OCI-LY7 (cell line): ENCODE measurements around the gene CPA2. TPM values are rescaled to one million over a fixed set of nuclear protein-coding genes. Genes with fewer than 3 reads are reported as not detected.

Experiments
- BruUV-seq: library from RNA; stranded (reverse); fragments of 400-500 nt; replicated peaks from 2 replicates; lab custom pipeline; 2021; lab: Mats Ljungman, UMichigan
- CTCF ChIA-PET: fragments of 300-600 bp; sonication (Branson Sonifier 250); formaldehyde crosslinking; loops from one replicate; lab custom pipeline; 2022; ENCODE audit warnings: antibody characterized with exemption; ENCODE audit not compliant: unreplicated experiment; lab: Charles Lee
- POLR2A ChIA-PET: fragments of 300-600 bp; sonication (Branson Sonifier 250); formaldehyde crosslinking; loops from one replicate; lab custom pipeline; 2022; ENCODE audit warnings: antibody characterized with exemption; lab: Charles Lee
- DNase-seq: peaks from one replicate; pipeline ENCODE4 v3.0.0-alpha.2; 2015; ENCODE audit warnings: low spot score
- H2AFZ ChIP-seq: fragments of 200-600 bp; sonication (generic), shearing (Covaris generic); 2 replicates; pipeline ENCODE4 v1.6.1; 2014; ENCODE audit warnings: mild to moderate bottlenecking, antibody characterized with exemption, low read length, moderate library complexity
- H3K27ac ChIP-seq: fragments of 200-600 bp; sonication (generic); 2 replicates; pipeline ENCODE4 v1.5.1; 2014; ENCODE audit warnings: mixed run types, low read depth, mild to moderate bottlenecking, moderate library complexity, low read length, inconsistent platforms; ENCODE audit not compliant: poor library complexity, severe bottlenecking
- H3K36me3 ChIP-seq: fragments of 200-600 bp; sonication (generic); 2 replicates; pipeline ENCODE4 v1.6.1; 2014; ENCODE audit warnings: mild to moderate bottlenecking, antibody characterized with exemption, low read length, moderate library complexity, mixed read lengths; ENCODE audit not compliant: insufficient read depth
- H3K4me1 ChIP-seq: fragments of 200-600 bp; sonication (generic); 2 replicates; pipeline ENCODE4 v1.5.1; 2014; ENCODE audit warnings: mild to moderate bottlenecking, low read length; ENCODE audit not compliant: insufficient read depth, poor library complexity, severe bottlenecking
- H3K4me2 ChIP-seq: fragments of 200-600 bp; sonication (generic); 2 replicates; pipeline ENCODE4 v1.6.1; 2014; ENCODE audit warnings: mild to moderate bottlenecking, low read length
- H3K4me3 ChIP-seq: fragments of 200-600 bp; sonication (generic); 2 replicates; pipeline ENCODE4 v1.5.1; 2014; ENCODE audit warnings: mild to moderate bottlenecking, low read depth, low read length; ENCODE audit not compliant: poor library complexity, severe bottlenecking
- H3K79me2 ChIP-seq: fragments of 200-600 bp; sonication (generic); 2 replicates; pipeline ENCODE4 v1.6.1; 2016; ENCODE audit warnings: low read depth, mild to moderate bottlenecking, low read length, moderate library complexity, mixed read lengths; ENCODE audit not compliant: insufficient read depth
- H3K9me2 ChIP-seq: fragments of 200-600 bp; sonication (generic); 2 replicates; pipeline ENCODE4 v1.6.1; 2016; ENCODE audit warnings: mild to moderate bottlenecking, low read length, mixed read lengths; ENCODE audit not compliant: insufficient read depth
- H3K9me3 ChIP-seq: fragments of 200-600 bp; sonication (generic); 2 replicates; pipeline ENCODE4 v1.6.1; 2014; ENCODE audit warnings: mild to moderate bottlenecking, mixed run types, low read length, mixed read lengths
- H4K20me1 ChIP-seq: fragments of 200-600 bp; sonication (generic); 2 replicates; pipeline ENCODE4 v1.6.1; 2014; ENCODE audit warnings: mild to moderate bottlenecking, antibody characterized with exemption, low read length, moderate library complexity, mixed read lengths; ENCODE audit not compliant: insufficient read depth
- CTCF ChIP-seq: fragments of 200-600 bp; sonication (generic); conservative IDR thresholded peaks from 2 replicates; pipeline ENCODE4 v1.5.1; 2014; ENCODE audit warnings: mild to moderate bottlenecking, antibody characterized with exemption, low read length, moderate library complexity, mixed read lengths
- EZH2phosphoT487 ChIP-seq: fragments of 200-600 bp; sonication (generic); IDR thresholded peaks from 2 replicates; pipeline ENCODE4 v1.6.1; 2018; ENCODE audit warnings: low read depth, borderline replicate concordance, mild to moderate bottlenecking, mixed run types, antibody characterized with exemption, low read length, moderate library complexity, mixed read lengths
- intact Hi-C: fragments of 100-400 bp; cut with micrococcal nuclease; formaldehyde crosslinking; loops from one replicate; pipeline ENCODE4 v1.10.0; 2022; ENCODE audit not compliant: unreplicated experiment
- total RNA-seq, 2 experiments: library from RNA; depleted of rRNA in 1 of 2; stranded (reverse); fragments of >200 nt in 1 of 2; shearing (Covaris generic) in 1 of 2; gene quantifications; 2 replicates each; pipeline ENCODE4 v1.2.3, GENCODE V29; 2014 to 2022

CPA2 gene
- total RNA-seq, 2 experiments from 2014 or later: not detected

DNA sequence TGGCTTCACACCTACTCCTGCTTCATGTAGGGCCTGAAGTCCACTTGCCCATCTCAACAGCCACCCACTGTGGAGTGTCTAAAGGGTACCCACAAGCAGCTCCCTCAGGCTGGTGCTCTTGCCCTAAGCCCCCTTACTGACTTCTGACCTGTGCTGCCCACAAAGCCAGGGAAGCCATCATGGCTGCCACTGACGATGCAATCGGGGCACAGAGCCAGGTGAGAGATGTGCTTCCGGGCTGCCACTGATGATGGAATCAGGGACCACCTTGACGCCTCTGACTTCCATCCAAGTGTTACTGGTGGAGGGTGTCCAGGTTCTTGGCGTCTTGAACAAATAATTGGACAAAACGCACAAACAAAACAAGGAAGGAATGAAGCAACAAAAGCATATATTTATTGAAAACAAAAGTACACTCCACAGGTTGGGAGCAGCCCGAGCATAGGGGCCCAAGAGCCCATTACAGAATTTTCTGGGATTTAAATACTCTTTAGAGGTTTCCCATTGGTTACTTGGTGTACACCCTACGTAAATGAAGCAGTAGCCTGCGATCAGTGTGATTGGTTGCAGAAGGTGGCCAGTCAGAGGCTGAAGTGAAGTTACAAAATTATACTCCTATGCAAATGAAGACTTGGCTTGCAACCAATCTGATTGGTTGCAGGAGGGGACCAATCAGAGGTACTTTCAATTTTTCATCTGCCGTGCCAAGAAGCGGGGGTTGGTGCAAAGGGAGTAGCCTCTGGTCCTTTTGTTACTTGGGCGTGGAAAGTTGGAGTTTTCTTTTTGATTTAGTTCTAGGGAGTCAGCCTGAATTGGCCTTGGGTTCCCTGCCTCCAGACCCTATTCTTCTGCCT is 4.5 kb downstream of the CPA2 start:
- no peaks in the 10 kb centered on the region for H3K9me3 ChIP-seq
- no peaks in the 10 kb centered on the region for H4K20me1 ChIP-seq
- TF ChIP-seq EZH2phosphoT487 (no peak), CTCF (no peak)
- intact Hi-C loops: no loop called here
- ChIA-PET CTCF (no interaction called here), POLR2A (no interaction called here)
- H3K9me2 ChIP-seq: no peaks in the 10 kb centered on the region
- no peak overlapping the region for H3K4me2 ChIP-seq
- DNase-seq: no peak
- no peak overlapping the region for H3K4me3 ChIP-seq
- H2AFZ ChIP-seq: no peak overlapping the region
- H3K36me3 ChIP-seq: no peaks in the 10 kb centered on the region
- H3K79me2 ChIP-seq: no peaks in the 10 kb centered on the region
- no peak overlapping the region for H3K27ac ChIP-seq
- no TSS peak for BruUV-seq
- no peaks in the 10 kb centered on the region for H3K4me1 ChIP-seq

DNA sequence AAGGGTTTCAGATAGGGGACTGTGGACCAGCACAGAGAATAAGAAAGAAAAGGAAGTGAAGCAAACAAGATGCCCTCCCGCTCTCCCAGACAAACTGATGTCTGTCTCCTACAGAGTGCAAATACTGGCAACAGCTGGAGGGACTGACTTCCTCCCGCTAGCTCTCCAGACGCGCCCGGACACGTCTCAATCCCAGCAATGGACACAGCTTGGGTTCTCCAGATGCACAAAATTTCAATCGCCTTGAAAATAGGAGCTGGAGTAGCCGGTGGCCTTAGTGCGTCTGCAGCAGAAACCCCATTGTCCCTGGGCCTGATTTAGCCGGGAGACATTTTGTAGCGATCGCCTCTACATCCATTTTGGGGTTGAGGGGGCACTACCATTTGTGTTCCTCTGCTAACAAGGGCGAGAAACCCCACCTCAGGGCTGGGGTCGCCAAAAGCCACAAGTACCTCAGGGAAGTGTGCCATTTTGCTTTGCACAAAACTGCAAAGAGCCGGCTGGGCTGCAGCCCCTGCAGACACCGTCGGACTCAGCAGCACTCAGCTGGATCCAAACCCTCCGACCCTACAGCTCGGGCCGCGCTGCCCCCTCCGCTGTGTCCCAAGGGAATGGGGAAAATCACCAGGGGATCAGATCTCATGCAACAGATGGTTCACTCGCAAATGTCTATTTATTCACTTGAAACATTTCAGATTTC is 5.9 kb downstream of the CPA2 start:
- Histone ChIP-seq H3K79me2 (no peaks in the 10 kb centered on the region), H3K4me1 (no peaks in the 10 kb centered on the region), H3K27ac (no peak overlapping the region), H3K36me3 (no peaks in the 10 kb centered on the region), H3K9me2 (no peaks in the 10 kb centered on the region), H2AFZ (no peak overlapping the region), H3K9me3 (no peaks in the 10 kb centered on the region), H4K20me1 (no peaks in the 10 kb centered on the region), H3K4me3 (no peak overlapping the region), H3K4me2 (no peak overlapping the region)
- no peak for DNase-seq
- BruUV-seq: no TSS peak
- POLR2A ChIA-PET: interaction anchor here (0.7 kb wide), 1 partner anchor 782 kb away, joined by 3 read pairs; no protein-coding TSS in a partner anchor
- intact Hi-C loops: no loop called here
- no peak for TF ChIP-seq CTCF
- no peak for TF ChIP-seq EZH2phosphoT487
- CTCF ChIA-PET: no interaction called here
